DND-41 (cell line): ENCODE results near the gene DPH3.

ENCODE experiments used
- ATAC-seq: fragments of 200-7000 bp; cut with Tn5 transposase; 3 replicates; pipeline ENCODE4 v1.9.1; 2021; ENCODE audit warnings: low read depth; ENCODE audit not compliant: insufficient read depth
- DNase-seq: peaks from one replicate; pipeline ENCODE4 v3.0.0-alpha.2; 2020
- H2AFZ ChIP-seq: 2 replicates; pipeline ENCODE4 v1.6.0; 2012; ENCODE audit warnings: low read depth, low read length
- H3K27ac ChIP-seq: 2 replicates; pipeline ENCODE4 v1.5.1; 2012; ENCODE audit warnings: low read length, inconsistent platforms
- H3K27me3 ChIP-seq: fragments of 200-600 bp; sonication (generic); 2 replicates; pipeline ENCODE4 v1.6.0; 2012; ENCODE audit warnings: low read length, mild to moderate bottlenecking, inconsistent platforms; ENCODE audit not compliant: insufficient read depth, poor library complexity
- H3K36me3 ChIP-seq: 2 replicates; pipeline ENCODE4 v1.5.1; 2012; ENCODE audit warnings: low read length, inconsistent platforms; ENCODE audit not compliant: insufficient read depth
- H3K4me1 ChIP-seq: 2 replicates; pipeline ENCODE4 v1.5.1; 2012; ENCODE audit warnings: mild to moderate bottlenecking, low read length; ENCODE audit not compliant: insufficient read depth
- H3K4me2 ChIP-seq: 2 replicates; pipeline ENCODE4 v1.6.0; 2012; ENCODE audit warnings: mild to moderate bottlenecking, moderate library complexity, low read length, inconsistent platforms; ENCODE audit not compliant: insufficient read depth
- H3K4me3 ChIP-seq, 2 experiments: fragments of 200-600 bp in 1 of 2; shearing (Covaris generic) in 1 of 2; 2 replicates each; pipeline ENCODE4 v1.5.1; 2012 to 2016; ENCODE audit warnings: inconsistent platforms in 2 of 2, low read length in 2 of 2, mild to moderate bottlenecking in 2 of 2, low read depth in 1 of 2, moderate library complexity in 1 of 2
- H3K79me2 ChIP-seq: 2 replicates; pipeline ENCODE4 v1.6.0; 2012; ENCODE audit warnings: low read length, inconsistent platforms; ENCODE audit not compliant: insufficient read depth
- H3K9ac ChIP-seq: 2 replicates; pipeline ENCODE4 v1.6.0; 2012; ENCODE audit warnings: low read depth, mild to moderate bottlenecking, inconsistent platforms, low read length, moderate library complexity
- H3K9me3 ChIP-seq: 2 replicates; pipeline ENCODE4 v1.5.1; 2012; ENCODE audit warnings: low read length, moderate library complexity, mild to moderate bottlenecking, inconsistent platforms; ENCODE audit not compliant: insufficient read depth, severe bottlenecking
- H4K20me1 ChIP-seq: 2 replicates; pipeline ENCODE4 v1.6.0; 2012; ENCODE audit warnings: low read length; ENCODE audit not compliant: insufficient read depth
- CTCF ChIP-seq: IDR thresholded peaks from 2 replicates; pipeline ENCODE4 v1.5.1; 2012; ENCODE audit warnings: borderline replicate concordance, low read length, moderate library complexity, mild to moderate bottlenecking; ENCODE audit not compliant: poor library complexity, severe bottlenecking; ENCODE audit errors: extremely low read depth
- EZH2 ChIP-seq: IDR thresholded peaks from 3 replicates; pipeline ENCODE4 v1.6.1; 2012; ENCODE audit warnings: borderline replicate concordance, low read depth, mild to moderate bottlenecking, moderate library complexity, low read length, inconsistent platforms; ENCODE audit not compliant: severe bottlenecking

The DPH3 gene

DNA sequence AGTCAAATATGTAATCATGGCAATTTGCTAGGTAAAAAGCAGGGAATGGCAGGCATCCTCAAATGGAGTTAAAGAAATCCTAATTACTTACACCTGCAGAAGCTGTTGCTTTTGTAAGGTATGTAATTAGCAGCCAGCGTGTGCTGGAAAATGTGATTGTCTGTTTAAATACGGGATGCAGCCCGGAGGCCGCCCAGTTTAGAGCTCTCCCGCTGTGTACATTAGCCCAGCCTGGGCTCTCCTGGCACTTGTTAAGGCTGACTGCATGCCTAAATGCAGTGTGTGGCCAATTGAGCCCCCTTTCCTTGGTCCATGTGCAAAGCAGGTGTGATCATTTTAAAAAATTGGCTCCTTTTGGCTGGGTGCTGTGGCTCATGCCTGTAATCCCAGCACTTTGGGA is 9.0 kb downstream of the DPH3 start:
- H2AFZ ChIP-seq, result no peak overlapping the region
- H3K4me1 ChIP-seq, result no peaks in the 10 kb centered on the region
- no peak for ATAC-seq
- DNase-seq, result no peak
- no peak overlapping the region for H3K27ac ChIP-seq
- TF ChIP-seq CTCF (no peak), EZH2 (no peak)
- no peaks in the 10 kb centered on the region for H3K27me3 ChIP-seq
- H4K20me1 ChIP-seq, result no peaks in the 10 kb centered on the region
- peaks cover 18% of the 10 kb centered on the region for H3K36me3 ChIP-seq
- no peaks in the 10 kb centered on the region for H3K9me3 ChIP-seq
- H3K9ac ChIP-seq, result no peak overlapping the region
- H3K4me3 ChIP-seq, result no peak overlapping the region
- H3K79me2 ChIP-seq, result no peaks in the 10 kb centered on the region
- H3K4me2 ChIP-seq, result no peak overlapping the region

DNA sequence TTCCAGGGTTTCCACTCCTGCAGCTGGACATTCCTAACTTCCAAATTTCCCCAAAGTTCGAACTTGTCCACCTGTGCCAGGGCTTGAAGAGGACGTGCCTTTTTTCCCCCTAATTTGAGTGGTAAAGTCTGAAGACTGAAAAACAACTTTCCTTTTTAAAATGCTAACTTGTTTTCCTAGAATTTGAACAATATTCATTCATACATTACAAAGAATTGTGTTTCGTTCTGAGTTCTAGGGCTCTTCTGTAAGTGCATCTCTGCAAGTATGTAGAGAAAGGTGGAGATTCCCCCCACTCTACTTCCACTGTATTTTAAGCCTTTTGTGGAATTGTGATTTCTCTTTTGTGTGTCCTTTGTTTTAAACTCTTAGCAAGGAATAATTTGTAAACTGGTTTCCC is 9.4 kb downstream of the DPH3 start:
- DNase-seq, result no peak
- Histone ChIP-seq H3K4me3 (no peak overlapping the region), H3K9ac (no peak overlapping the region), H3K36me3 (peaks cover 14% of the 10 kb centered on the region), H3K79me2 (no peaks in the 10 kb centered on the region), H3K27ac (no peak overlapping the region), H4K20me1 (no peaks in the 10 kb centered on the region), H3K4me2 (no peak overlapping the region), H3K4me1 (no peaks in the 10 kb centered on the region), H3K9me3 (no peaks in the 10 kb centered on the region), H2AFZ (no peak overlapping the region), H3K27me3 (no peaks in the 10 kb centered on the region)
- TF ChIP-seq EZH2, result no peak
- no peak for TF ChIP-seq CTCF
- ATAC-seq, result no peak

DNA sequence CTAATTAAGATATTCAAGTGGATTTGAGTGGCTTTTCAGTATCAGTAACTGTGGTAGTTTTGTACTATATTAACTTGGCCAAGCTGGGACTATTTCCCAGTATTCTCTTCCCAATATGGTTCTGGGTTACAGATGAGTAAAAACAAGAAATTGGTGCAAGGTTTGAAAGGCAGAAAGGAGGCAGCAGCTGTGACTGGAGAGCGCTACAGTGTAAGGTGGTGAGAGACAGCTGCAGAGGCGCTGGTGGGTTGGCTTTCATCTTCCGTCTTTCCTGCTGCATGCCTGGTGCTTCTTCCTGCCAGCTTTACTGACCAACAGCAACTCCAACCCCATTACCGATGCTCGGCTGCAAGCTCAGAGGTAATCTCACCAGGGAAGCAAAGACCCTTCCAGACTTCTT is 9.8 kb downstream of the DPH3 start:
- no peaks in the 10 kb centered on the region for H3K27me3 ChIP-seq
- no peak overlapping the region for H3K4me2 ChIP-seq
- peak; percentile 75 for ATAC-seq
- H3K27ac ChIP-seq, result no peak overlapping the region
- TF ChIP-seq EZH2 (no peak), CTCF (no peak)
- H3K4me1 ChIP-seq, result no peaks in the 10 kb centered on the region
- no peaks in the 10 kb centered on the region for H4K20me1 ChIP-seq
- peaks cover 13% of the 10 kb centered on the region for H3K36me3 ChIP-seq
- H3K79me2 ChIP-seq, result no peaks in the 10 kb centered on the region
- no peak overlapping the region for H3K9ac ChIP-seq
- H3K9me3 ChIP-seq, result no peaks in the 10 kb centered on the region
- no peak overlapping the region for H3K4me3 ChIP-seq
- peak; percentile 27 for DNase-seq
- H2AFZ ChIP-seq, result no peak overlapping the region

DNA sequence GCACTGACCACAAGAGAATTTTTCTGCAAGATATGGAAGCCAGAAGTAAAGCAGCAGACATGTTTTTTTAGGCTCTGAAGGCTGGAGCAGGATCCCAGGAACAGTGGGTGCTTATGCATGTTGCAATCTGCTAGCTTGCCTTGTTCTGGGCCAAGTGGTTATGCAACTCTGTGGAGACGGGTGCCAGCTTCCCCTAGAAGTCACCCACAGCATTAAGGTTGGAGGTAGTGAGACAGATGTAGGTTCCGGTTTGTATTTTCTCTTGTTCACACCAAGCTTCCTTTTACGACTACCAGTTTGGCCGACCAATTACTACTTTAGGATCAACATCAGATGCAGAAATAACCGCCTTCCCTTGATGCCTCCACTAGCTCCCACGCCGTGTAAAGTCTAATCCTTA is 11.1 kb downstream of the DPH3 start:
- Histone ChIP-seq H4K20me1 (no peaks in the 10 kb centered on the region), H3K9me3 (no peaks in the 10 kb centered on the region), H3K27ac (no peak overlapping the region), H3K4me2 (no peak overlapping the region), H2AFZ (no peak overlapping the region), H3K79me2 (no peaks in the 10 kb centered on the region), H3K4me3 (no peak overlapping the region), H3K36me3 (0 out of 2 replicates have a peak, but pooled peaks cover under 1% of the 10 kb centered on the region), H3K27me3 (no peaks in the 10 kb centered on the region), H3K4me1 (no peaks in the 10 kb centered on the region), H3K9ac (no peak overlapping the region)
- TF ChIP-seq EZH2, result no peak
- TF ChIP-seq CTCF, result no peak
- no peak for ATAC-seq
- no peak for DNase-seq
